Liver (tissue), 9 donors: Measurements from ENCODE around the gene TPST1. TPM values are rescaled to one million over a fixed set of nuclear protein-coding genes. Genes with fewer than 3 reads are reported as not detected.

ENCODE experiments used
- DNase-seq: peaks from one replicate; pipeline ENCODE4 v3.0.0-alpha.2; 2017; ENCODE audit warnings: low spot score
- H3K27ac ChIP-seq, 2 donors: one replicate each; pipeline ENCODE4 v1.7.0; 2013; ENCODE audit warnings: inconsistent platforms in 2 of 2, low read length in 2 of 2, control low read depth in 1 of 2, low read depth in 1 of 2, mild to moderate bottlenecking in 1 of 2
- H3K27me3 ChIP-seq, 4 donors: one replicate each; pipeline versions ENCODE4 v1.6.1 to v1.7.0; 2013; ENCODE audit warnings: low read length in 3 of 4, inconsistent platforms in 1 of 4, mild to moderate bottlenecking in 1 of 4, moderate library complexity in 1 of 4; ENCODE audit not compliant: control insufficient read depth in 4 of 4, insufficient read depth in 4 of 4
- H3K36me3 ChIP-seq, 4 donors: one replicate each; pipeline versions ENCODE4 v1.6.1 to v1.7.0; 2013; ENCODE audit warnings: low read length in 3 of 4, mild to moderate bottlenecking in 3 of 4, low read depth in 1 of 4, moderate library complexity in 1 of 4; ENCODE audit not compliant: control insufficient read depth in 4 of 4, insufficient read depth in 3 of 4
- H3K4me1 ChIP-seq, 4 donors: one replicate each; pipeline versions ENCODE4 v1.6.1 to v1.7.0; 2013; ENCODE audit warnings: low read length in 3 of 4, mild to moderate bottlenecking in 3 of 4, moderate library complexity in 1 of 4; ENCODE audit not compliant: control insufficient read depth in 4 of 4, insufficient read depth in 4 of 4
- H3K4me3 ChIP-seq, 3 donors: one replicate each; pipeline versions ENCODE4 v1.6.1 to v1.7.0; 2013; ENCODE audit warnings: low read length in 3 of 3, control low read depth in 1 of 3, low read depth in 1 of 3, mild to moderate bottlenecking in 1 of 3
- H3K9ac ChIP-seq, 2 donors: one replicate each; pipeline ENCODE4 v1.7.0; 2013; ENCODE audit warnings: low read length in 2 of 2, mild to moderate bottlenecking in 2 of 2, moderate library complexity in 2 of 2, control low read depth in 1 of 2, low read depth in 1 of 2
- H3K9me3 ChIP-seq, 4 donors: one replicate each; pipeline versions ENCODE4 v1.6.1 to v1.7.0; 2013; ENCODE audit warnings: low read length in 3 of 4; ENCODE audit not compliant: control insufficient read depth in 4 of 4
- EGR1 ChIP-seq, 2 donors: IDR thresholded peaks; 2 replicates each; pipeline ENCODE4 v1.6.1; 2016 to 2018; ENCODE audit warnings: antibody characterized with exemption in 2 of 2, low read depth in 2 of 2
- FOXA1 ChIP-seq: IDR thresholded peaks from 2 replicates; pipeline ENCODE4 v1.6.1; 2016; ENCODE audit warnings: antibody characterized with exemption
- FOXA2 ChIP-seq: IDR thresholded peaks from 2 replicates; pipeline ENCODE4 v1.6.1; 2016; ENCODE audit warnings: antibody characterized with exemption
- GABPA ChIP-seq, 2 donors: IDR thresholded peaks in 1 of 2; conservative IDR thresholded peaks in 1 of 2; 2 replicates each; pipeline ENCODE4 v1.6.1; 2016; ENCODE audit warnings: antibody characterized with exemption in 2 of 2, mild to moderate bottlenecking in 1 of 2, moderate library complexity in 1 of 2
- HNF4A ChIP-seq, 2 donors: conservative IDR thresholded peaks; 2 replicates each; pipeline ENCODE4 v1.6.1; 2016; ENCODE audit warnings: antibody characterized with exemption in 2 of 2, mild to moderate bottlenecking in 2 of 2
- HNF4G ChIP-seq: IDR thresholded peaks from 2 replicates; pipeline ENCODE4 v1.6.1; 2016; ENCODE audit warnings: antibody characterized with exemption
- JUND ChIP-seq, 2 donors: IDR thresholded peaks; 2 replicates each; pipeline ENCODE4 v1.6.1; 2016; ENCODE audit warnings: antibody characterized with exemption in 2 of 2
- NR2F2 ChIP-seq: IDR thresholded peaks from 2 replicates; pipeline ENCODE4 v1.6.1; 2016; ENCODE audit warnings: antibody characterized with exemption
- RAD21 ChIP-seq, 2 donors: IDR thresholded peaks; 2 replicates each; pipeline ENCODE4 v1.6.1; 2016; ENCODE audit warnings: antibody characterized with exemption in 2 of 2, mild to moderate bottlenecking in 2 of 2
- RXRA ChIP-seq, 2 donors: IDR thresholded peaks; 2 replicates each; pipeline ENCODE4 v1.6.1; 2017 to 2018; ENCODE audit warnings: antibody characterized with exemption in 2 of 2, mild to moderate bottlenecking in 1 of 2
- SP1 ChIP-seq: IDR thresholded peaks from 2 replicates; pipeline ENCODE4 v1.6.1; 2018; ENCODE audit warnings: antibody characterized with exemption, mild to moderate bottlenecking
- TAF1 ChIP-seq: conservative IDR thresholded peaks from 2 replicates; pipeline ENCODE4 v1.6.1; 2016; ENCODE audit warnings: antibody characterized with exemption, mild to moderate bottlenecking
- YY1 ChIP-seq: IDR thresholded peaks from 2 replicates; pipeline ENCODE4 v1.6.1; 2016; ENCODE audit warnings: antibody characterized with exemption, mild to moderate bottlenecking
- WGBS: extraction: QIAGEN DNeasy Blood & Tissue Kit; methylation state at CpG from one replicate; pipeline ENCODE4 v1.1.7; 2013; 5-methylcytosine and 5-hydroxymethylcytosine counted together
- polyA plus RNA-seq, 2 donors: library from polyadenylated mRNA; stranded (reverse) in 1 of 2; unstranded in 1 of 2; fragments of 200-250 nt in 1 of 2; fragments of >200 nt in 1 of 2; fragmentation: Nextera tagmentation in 1 of 2; extraction: Ambion mirVana in 1 of 2; gene quantifications; one replicate each; pipeline versions ENCODE4 v1.2.1 to v1.2.3, GENCODE V29; 2013 to 2015
- total RNA-seq, 2 donors: library from RNA; depleted of rRNA; stranded (reverse); fragments of >200 nt; gene quantifications; one replicate each; pipeline ENCODE4 v1.2.3, GENCODE V29; 2014
- TF ChIP-seq, protein P1 (sequence below): IDR thresholded peaks from 2 replicates; pipeline ENCODE4 v1.6.1; 2016; ENCODE audit warnings: antibody characterized with exemption
- TF ChIP-seq, protein P2 (sequence below): IDR thresholded peaks from 2 replicates; pipeline ENCODE4 v1.6.1; 2016; ENCODE audit warnings: antibody characterized with exemption
- TF ChIP-seq, protein P3 (sequence below): IDR thresholded peaks from 2 replicates; pipeline ENCODE4 v1.6.1; 2016; ENCODE audit warnings: antibody characterized with exemption, mild to moderate bottlenecking
- TF ChIP-seq, protein P4 (sequence below): IDR thresholded peaks from 2 replicates; pipeline ENCODE4 v1.6.1; 2016; ENCODE audit warnings: antibody characterized with exemption
- TF ChIP-seq, protein P5 (sequence below): fragments of 150-350 bp; IDR thresholded peaks from 2 replicates; pipeline ENCODE4 v1.5.1; 2017; ENCODE audit warnings: improper control_type of control experiment, low read depth, low read length; ENCODE audit not compliant: missing input control
- donor health status: healthy.
- donor health status: healthy.
- donor health status: healthy.
- donor health status: healthy.
- donor health status: healthy.

Gene TPST1
- total and polyA plus RNA-seq, 4 donors, result 23.8 to 62.5 (median 25.7) TPM

DNA sequence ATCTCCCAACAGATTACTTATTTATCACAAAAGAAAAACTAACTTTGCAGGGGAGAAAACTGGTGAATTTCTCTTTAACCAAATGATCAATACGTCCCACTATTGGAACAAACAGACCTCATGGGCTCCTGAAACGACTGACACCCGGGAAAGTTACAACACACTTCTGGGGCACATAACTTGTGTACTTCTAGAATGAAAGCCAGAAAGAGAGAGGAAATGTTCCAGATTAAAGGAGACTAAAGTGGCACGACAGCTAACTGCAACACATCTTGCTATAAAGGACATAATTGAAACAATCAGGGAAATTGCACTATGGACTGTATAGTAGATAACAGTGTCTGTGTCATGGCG, 14.7 kb upstream of the TPST1 start:
- DNase-seq, result no peak
- TF ChIP-seq, protein P1, sequence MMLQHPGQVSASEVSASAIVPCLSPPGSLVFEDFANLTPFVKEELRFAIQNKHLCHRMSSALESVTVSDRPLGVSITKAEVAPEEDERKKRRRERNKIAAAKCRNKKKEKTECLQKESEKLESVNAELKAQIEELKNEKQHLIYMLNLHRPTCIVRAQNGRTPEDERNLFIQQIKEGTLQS, result peak; percentile 61
- TF ChIP-seq, protein P2, sequence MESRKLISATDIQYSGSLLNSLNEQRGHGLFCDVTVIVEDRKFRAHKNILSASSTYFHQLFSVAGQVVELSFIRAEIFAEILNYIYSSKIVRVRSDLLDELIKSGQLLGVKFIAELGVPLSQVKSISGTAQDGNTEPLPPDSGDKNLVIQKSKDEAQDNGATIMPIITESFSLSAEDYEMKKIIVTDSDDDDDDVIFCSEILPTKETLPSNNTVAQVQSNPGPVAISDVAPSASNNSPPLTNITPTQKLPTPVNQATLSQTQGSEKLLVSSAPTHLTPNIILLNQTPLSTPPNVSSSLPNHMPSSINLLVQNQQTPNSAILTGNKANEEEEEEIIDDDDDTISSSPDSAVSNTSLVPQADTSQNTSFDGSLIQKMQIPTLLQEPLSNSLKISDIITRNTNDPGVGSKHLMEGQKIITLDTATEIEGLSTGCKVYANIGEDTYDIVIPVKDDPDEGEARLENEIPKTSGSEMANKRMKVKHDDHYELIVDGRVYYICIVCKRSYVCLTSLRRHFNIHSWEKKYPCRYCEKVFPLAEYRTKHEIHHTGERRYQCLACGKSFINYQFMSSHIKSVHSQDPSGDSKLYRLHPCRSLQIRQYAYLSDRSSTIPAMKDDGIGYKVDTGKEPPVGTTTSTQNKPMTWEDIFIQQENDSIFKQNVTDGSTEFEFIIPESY, result peak; percentile 77
- TF ChIP-seq, protein P3, sequence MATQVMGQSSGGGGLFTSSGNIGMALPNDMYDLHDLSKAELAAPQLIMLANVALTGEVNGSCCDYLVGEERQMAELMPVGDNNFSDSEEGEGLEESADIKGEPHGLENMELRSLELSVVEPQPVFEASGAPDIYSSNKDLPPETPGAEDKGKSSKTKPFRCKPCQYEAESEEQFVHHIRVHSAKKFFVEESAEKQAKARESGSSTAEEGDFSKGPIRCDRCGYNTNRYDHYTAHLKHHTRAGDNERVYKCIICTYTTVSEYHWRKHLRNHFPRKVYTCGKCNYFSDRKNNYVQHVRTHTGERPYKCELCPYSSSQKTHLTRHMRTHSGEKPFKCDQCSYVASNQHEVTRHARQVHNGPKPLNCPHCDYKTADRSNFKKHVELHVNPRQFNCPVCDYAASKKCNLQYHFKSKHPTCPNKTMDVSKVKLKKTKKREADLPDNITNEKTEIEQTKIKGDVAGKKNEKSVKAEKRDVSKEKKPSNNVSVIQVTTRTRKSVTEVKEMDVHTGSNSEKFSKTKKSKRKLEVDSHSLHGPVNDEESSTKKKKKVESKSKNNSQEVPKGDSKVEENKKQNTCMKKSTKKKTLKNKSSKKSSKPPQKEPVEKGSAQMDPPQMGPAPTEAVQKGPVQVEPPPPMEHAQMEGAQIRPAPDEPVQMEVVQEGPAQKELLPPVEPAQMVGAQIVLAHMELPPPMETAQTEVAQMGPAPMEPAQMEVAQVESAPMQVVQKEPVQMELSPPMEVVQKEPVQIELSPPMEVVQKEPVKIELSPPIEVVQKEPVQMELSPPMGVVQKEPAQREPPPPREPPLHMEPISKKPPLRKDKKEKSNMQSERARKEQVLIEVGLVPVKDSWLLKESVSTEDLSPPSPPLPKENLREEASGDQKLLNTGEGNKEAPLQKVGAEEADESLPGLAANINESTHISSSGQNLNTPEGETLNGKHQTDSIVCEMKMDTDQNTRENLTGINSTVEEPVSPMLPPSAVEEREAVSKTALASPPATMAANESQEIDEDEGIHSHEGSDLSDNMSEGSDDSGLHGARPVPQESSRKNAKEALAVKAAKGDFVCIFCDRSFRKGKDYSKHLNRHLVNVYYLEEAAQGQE, result no peak
- TF ChIP-seq, protein P4, sequence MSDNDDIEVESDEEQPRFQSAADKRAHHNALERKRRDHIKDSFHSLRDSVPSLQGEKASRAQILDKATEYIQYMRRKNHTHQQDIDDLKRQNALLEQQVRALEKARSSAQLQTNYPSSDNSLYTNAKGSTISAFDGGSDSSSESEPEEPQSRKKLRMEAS, result peak; percentile 79
- TF ChIP-seq FOXA1, result no peak
- TF ChIP-seq FOXA2, result no peak
- TF ChIP-seq RAD21 (IDR thresholded peaks at IDR 0.05), result peak; percentile 38 to 67
- peak; percentile 41 to 74 for TF ChIP-seq JUND (IDR thresholded peaks at IDR 0.05)
- TF ChIP-seq, protein P5, sequence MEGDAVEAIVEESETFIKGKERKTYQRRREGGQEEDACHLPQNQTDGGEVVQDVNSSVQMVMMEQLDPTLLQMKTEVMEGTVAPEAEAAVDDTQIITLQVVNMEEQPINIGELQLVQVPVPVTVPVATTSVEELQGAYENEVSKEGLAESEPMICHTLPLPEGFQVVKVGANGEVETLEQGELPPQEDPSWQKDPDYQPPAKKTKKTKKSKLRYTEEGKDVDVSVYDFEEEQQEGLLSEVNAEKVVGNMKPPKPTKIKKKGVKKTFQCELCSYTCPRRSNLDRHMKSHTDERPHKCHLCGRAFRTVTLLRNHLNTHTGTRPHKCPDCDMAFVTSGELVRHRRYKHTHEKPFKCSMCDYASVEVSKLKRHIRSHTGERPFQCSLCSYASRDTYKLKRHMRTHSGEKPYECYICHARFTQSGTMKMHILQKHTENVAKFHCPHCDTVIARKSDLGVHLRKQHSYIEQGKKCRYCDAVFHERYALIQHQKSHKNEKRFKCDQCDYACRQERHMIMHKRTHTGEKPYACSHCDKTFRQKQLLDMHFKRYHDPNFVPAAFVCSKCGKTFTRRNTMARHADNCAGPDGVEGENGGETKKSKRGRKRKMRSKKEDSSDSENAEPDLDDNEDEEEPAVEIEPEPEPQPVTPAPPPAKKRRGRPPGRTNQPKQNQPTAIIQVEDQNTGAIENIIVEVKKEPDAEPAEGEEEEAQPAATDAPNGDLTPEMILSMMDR, result no peak
- peak in 1 of 2 donors; percentile 21 for TF ChIP-seq GABPA (IDR thresholded peaks at IDR 0.05 in 1 of 2, conservative IDR thresholded peaks at IDR 0.05 in 1 of 2)
- TF ChIP-seq HNF4A (conservative IDR thresholded peaks at IDR 0.05), result peak; percentile 69 to 70
- peak; percentile 83 for TF ChIP-seq SP1
- peak; percentile 65 to 80 for TF ChIP-seq RXRA (IDR thresholded peaks at IDR 0.05)
- peak; percentile 84 for TF ChIP-seq YY1
- no peak for TF ChIP-seq NR2F2
- TF ChIP-seq TAF1, result peak; percentile 1
- peak in 1 of 2 donors; percentile 58 for TF ChIP-seq EGR1 (IDR thresholded peaks at IDR 0.05; ENCODE audit: low read depth in 2 of 2)
- TF ChIP-seq HNF4G, result peak; percentile 26
- no peak overlapping the region for H3K4me3 ChIP-seq
- H3K9me3 ChIP-seq, result no peaks in the 10 kb centered on the region
- H3K27me3 ChIP-seq, result no peaks in the 10 kb centered on the region
- H3K9ac ChIP-seq, result peak overlapping the region; percentile 56 to 71
- peaks cover 5 to 32% (median 19%) of the 10 kb centered on the region in 4 donors for H3K4me1 ChIP-seq
- H3K27ac ChIP-seq, result peak overlapping the region; percentile 92 to 99
- 28% methylated on average over 5 of the region's 5 CpGs for WGBS
- H3K36me3 ChIP-seq, result no peaks in the 10 kb centered on the region
